T-helper 1 cell treated with Interleukin-12 subunit alpha and Interleukin-12 subunit beta and Interleukin-4 antibody, amounts not matched to agents 30 μg/mL and 1 μg/mL, for 36 hours (primary cell): Measurements from ENCODE around the gene C20orf96.

Experiments
- H3K27ac Mint-ChIP-seq: one replicate; pipeline ENCODE4 v1.8.0; 2021; ENCODE audit warnings: mild to moderate bottlenecking, mixed read lengths
- H3K27me3 Mint-ChIP-seq: one replicate; pipeline ENCODE4 v1.8.0; 2021; ENCODE audit warnings: low read depth, mixed read lengths
- H3K36me3 Mint-ChIP-seq: one replicate; pipeline ENCODE4 v1.8.0; 2021; ENCODE audit warnings: low read depth, mixed read lengths
- H3K4me1 Mint-ChIP-seq: one replicate; pipeline ENCODE4 v1.8.0; 2021; ENCODE audit warnings: low read depth, mixed read lengths
- H3K4me3 Mint-ChIP-seq: one replicate; pipeline ENCODE4 v1.8.0; 2021; ENCODE audit warnings: mild to moderate bottlenecking, moderate library complexity, mixed read lengths
- H3K9me3 Mint-ChIP-seq: one replicate; pipeline ENCODE4 v1.8.0; 2021; ENCODE audit warnings: mixed read lengths

The C20orf96 gene

DNA sequence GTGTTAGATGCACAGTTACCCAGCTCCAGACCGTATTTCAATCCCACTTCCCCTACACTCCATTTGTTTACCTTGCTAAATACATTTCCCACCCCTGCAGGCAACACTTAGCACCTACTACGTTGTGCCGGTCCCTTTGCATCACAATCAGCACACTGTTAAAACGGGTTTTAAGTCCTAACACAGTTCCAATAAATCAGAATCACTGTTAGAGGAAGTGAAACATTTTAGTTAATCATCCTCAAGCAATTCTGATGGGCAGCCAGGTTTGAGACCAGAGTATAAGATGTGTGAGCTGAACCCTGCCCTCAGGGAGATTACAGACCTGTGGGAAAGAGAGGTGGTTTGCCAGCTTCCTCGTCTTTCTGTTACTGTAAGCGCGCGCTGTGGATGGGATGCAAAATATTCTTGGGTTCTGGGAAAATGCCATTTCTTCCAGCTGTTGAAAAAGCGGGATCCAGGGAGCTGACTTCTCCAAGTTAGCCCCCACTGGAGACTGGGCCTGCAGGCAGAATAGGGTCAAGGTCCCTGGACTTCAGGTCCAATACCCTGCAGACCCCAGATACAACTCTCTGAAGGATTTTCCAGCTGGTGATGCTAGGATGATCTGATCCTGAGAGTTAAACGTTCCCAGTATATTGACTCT, 9.9 kb upstream of the C20orf96 start:
- Mint-ChIP-seq H3K27me3 (no peaks in the 10 kb centered on the region), H3K4me1 (peaks cover 40% of the 10 kb centered on the region), H3K27ac (no peak overlapping the region), H3K4me3 (peak overlapping the region; percentile 72), H3K36me3 (peaks cover 28% of the 10 kb centered on the region), H3K9me3 (no peaks in the 10 kb centered on the region)

DNA sequence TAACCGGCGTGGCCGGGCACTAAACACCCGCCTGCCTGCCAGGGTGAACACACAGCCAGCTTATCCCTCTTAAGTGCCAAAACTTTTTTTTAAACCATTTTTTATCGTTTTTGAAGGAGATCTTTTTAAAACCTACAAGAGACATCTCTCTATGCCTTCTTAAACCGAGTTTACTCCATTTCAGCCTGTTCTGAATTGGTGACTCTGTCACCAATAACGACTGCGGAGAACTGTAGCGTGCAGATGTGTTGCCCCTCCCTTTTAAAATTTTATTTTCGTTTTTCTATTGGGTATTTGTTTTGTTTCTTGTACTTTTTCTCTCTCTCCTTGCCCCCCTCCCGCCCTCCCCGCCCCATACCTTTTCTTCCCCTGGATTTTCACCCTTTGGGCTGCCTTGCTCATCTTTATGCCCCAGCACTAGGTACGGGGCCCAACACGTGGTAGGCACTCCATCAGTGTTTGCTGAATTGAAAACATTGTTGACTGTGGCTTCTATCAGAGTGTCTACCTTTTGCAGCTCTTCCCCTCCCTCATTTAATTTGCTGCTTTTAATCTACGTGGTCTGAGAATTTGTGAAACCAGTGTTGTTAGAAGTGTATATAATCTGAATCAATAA, 8.3 kb upstream of the C20orf96 start:
- no peaks in the 10 kb centered on the region for H3K27me3 Mint-ChIP-seq
- H3K4me1 Mint-ChIP-seq, result peaks cover 40% of the 10 kb centered on the region
- H3K27ac Mint-ChIP-seq, result peak overlapping the region; percentile 99
- no peaks in the 10 kb centered on the region for H3K9me3 Mint-ChIP-seq
- H3K36me3 Mint-ChIP-seq, result peaks cover 28% of the 10 kb centered on the region
- H3K4me3 Mint-ChIP-seq, result peak overlapping the region; percentile 100

DNA sequence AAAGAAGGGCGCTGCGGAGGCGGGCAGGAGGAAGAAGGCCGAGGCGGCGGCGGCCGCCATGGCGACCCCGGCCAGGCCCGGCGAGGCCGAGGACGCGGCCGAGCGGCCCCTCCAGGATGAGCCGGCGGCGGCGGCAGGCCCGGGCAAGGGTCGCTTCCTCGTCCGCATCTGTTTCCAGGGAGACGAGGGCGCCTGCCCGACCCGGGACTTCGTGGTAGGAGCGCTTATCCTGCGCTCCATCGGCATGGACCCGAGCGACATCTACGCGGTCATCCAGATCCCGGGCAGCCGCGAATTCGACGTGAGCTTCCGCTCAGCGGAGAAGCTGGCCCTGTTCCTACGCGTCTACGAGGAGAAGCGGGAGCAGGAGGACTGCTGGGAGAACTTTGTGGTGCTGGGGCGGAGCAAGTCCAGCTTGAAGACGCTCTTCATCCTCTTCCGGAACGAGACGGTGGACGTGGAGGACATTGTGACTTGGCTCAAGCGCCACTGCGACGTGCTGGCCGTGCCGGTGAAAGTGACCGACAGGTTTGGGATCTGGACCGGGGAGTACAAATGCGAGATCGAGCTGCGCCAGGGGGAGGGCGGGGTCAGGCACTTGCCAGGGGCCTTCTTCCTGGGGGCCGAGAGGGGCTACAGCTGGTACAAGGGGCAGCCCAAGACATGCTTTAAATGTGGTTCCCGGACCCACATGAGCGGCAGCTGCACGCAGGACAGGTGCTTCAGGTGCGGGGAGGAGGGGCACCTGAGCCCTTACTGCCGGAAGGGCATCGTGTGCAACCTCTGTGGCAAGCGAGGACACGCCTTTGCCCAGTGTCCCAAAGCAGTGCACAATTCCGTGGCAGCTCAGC, 7.6 kb upstream of the C20orf96 start:
- H3K4me1 Mint-ChIP-seq, result peaks cover 39% of the 10 kb centered on the region

DNA sequence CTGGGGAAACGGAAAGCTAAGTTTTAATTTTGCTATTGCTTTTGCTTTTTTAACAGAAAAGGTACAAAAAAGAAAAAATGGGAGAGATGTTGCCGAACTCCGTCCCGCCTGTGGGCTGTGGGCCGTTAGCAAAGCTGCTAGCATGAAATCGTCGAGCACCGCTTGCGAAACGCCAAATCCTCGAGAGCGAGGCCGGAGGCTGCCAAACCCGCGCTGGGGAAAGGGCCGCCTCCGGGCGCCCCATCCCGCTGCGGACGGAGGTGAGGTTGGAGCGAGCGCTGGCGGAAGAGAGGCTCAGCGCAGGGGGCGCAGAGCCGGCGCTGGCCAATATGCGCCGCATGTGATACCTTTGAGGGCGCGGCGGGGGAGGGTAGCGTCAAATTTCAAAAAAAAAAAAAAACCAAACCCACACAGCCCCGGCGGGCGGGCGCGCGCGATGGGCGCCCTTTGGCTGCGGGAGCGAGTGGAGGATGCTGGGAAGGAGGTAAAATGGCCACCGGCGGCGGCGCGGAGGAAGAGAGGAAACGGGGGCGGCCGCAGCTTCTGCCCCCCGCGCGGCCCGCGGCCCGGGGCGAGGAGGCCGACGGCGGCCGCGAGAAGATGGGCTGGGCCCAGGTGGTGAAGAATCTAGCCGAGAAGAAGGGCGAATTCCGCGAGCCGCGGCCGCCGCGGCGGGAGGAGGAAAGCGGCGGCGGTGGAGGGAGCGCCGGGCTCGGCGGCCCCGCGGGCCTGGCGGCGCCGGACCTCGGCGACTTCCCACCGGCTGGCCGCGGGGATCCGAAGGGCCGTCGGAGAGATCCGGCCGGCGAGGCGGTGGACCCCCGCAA, 6.8 kb upstream of the C20orf96 start, which contains the start of gene ZCCHC3:
Gene ZCCHC3 (plus strand): TSS at position 473 of the 827 bp plus-strand sequence. CDS start 17 bp downstream, at position 490.
- H3K27me3 Mint-ChIP-seq, result no peaks in the 10 kb centered on the region
- H3K4me3 Mint-ChIP-seq, result peak within 1 kb of the TSS; percentile 100
- H3K9me3 Mint-ChIP-seq, result no peaks in the 10 kb centered on the region
- H3K36me3 Mint-ChIP-seq, result peaks cover 26% of the 10 kb centered on the region
- H3K27ac Mint-ChIP-seq, result peak within 1 kb of the TSS; percentile 99
- peaks cover 36% of the 10 kb centered on the region for H3K4me1 Mint-ChIP-seq

More for the DNA sequence above, 7.6 kb upstream of the C20orf96 start:
- Mint-ChIP-seq H3K9me3 (no peaks in the 10 kb centered on the region), H3K27ac (peak overlapping the region; percentile 99), H3K4me3 (peak overlapping the region; percentile 100), H3K36me3 (peaks cover 27% of the 10 kb centered on the region), H3K27me3 (no peaks in the 10 kb centered on the region)

DNA sequence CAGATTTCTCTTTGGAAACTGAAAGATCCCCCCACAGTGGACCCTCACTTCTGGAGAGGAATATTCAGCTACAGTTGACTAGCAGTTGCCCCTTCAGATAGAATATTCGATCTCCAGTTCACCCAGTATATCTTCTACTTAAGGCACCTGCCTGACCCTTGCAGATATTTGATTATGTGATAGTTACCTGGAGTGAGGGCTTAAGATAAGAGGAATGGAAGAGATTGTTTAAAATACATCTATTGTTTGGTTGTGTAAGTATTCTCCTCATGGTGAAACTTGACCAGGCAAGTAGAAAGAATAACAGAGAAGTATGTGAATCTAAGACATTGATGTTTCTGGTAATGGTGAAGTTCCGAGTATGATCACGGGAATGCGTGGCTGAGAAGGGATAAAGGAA, 5.3 kb upstream of the C20orf96 start:
- Mint-ChIP-seq H3K4me3 (peak overlapping the region; percentile 61), H3K4me1 (peaks cover 26% of the 10 kb centered on the region), H3K27me3 (no peaks in the 10 kb centered on the region), H3K9me3 (no peaks in the 10 kb centered on the region), H3K36me3 (peaks cover 21% of the 10 kb centered on the region), H3K27ac (peak overlapping the region; percentile 49)

DNA sequence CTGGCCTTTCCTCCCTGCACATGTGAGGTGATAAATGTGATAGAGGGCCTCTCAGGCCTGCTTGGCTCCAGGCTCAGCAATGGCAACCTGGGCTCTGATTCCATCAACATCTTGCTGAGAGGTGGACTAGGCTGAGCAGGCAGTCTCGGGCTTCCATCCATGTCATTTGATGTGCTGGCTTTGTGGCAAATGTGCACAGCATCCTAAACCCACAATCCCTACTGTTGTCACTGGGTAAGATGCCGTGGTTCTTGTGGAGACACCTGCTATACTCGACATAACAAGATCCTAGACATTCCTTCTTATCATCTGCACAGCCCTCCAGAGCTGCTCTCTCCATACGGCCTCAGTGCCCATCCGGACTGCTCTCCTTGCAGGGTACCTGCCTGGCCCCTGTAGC, 4.1 kb upstream of the C20orf96 start:
- Mint-ChIP-seq H3K4me3 (no peak overlapping the region), H3K27ac (no peak overlapping the region)

DNA sequence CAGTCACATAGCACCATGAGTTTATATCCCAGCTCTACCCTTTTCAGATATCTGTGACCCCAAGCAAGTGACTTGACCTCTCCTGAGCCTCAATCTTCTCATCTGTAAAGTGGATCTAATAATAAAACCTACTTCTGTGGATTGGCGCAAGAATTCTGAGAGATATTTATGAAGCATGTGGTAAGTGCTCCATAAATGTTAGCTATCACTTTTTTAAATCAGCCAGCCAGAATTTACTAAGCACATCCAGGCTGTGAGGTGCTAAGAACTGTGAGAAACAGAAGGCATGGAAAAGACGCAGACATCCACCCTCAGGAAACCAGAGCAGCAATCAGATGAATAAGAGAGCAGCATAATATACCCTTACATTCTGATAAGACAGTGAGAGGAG, 862 bp downstream of the C20orf96 start:
- Mint-ChIP-seq H3K36me3 (peaks cover 2% of the 10 kb centered on the region), H3K27ac (peak overlapping the region; percentile 72), H3K4me3 (no peak overlapping the region)

More for the DNA sequence above, 4.1 kb upstream of the C20orf96 start:
- Mint-ChIP-seq H3K36me3 (peaks cover 17% of the 10 kb centered on the region), H3K4me1 (peaks cover 24% of the 10 kb centered on the region), H3K27me3 (no peaks in the 10 kb centered on the region), H3K9me3 (no peaks in the 10 kb centered on the region)

DNA sequence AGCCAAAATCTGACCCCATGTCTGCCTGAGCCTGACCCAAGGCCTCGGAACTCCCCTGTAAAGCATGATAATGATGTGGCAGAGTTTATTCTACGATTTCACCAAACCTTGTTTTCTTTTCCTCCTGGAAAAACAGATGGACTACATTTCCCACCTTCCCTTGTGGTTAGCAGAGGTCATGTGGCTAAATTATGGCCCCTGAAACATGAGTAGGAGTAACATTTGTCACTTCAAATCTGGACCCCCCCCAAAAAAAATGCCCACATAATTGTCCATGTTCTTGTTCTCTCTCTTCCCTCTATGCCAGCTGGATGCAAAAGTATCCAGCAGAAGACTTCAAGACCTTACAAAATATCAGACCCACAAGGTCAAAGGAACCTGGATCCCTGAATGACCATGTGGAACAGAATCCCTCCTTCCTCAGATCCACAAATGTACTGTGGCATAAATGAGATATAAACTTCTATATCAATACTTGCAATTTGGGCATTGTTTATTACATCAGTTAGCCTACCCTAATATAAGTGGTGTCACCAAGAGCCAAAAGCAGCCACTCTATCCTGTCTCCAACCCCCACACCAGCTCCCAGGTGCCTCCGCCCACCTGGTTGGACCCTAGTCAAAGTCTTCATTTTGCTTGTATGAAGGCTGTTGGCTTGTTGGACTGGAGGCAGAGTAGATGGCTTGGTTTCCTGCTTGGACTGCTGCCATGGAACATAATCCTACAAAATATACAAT, 1.4 kb downstream of the C20orf96 start:
- Mint-ChIP-seq H3K36me3 (peaks cover 2% of the 10 kb centered on the region), H3K9me3 (no peaks in the 10 kb centered on the region), H3K27me3 (no peaks in the 10 kb centered on the region), H3K4me1 (peaks cover 19% of the 10 kb centered on the region), H3K27ac (no peak overlapping the region), H3K4me3 (no peak overlapping the region)

More for the DNA sequence above, 862 bp downstream of the C20orf96 start:
- Mint-ChIP-seq H3K9me3 (no peaks in the 10 kb centered on the region), H3K27me3 (no peaks in the 10 kb centered on the region), H3K4me1 (peaks cover 19% of the 10 kb centered on the region)

DNA sequence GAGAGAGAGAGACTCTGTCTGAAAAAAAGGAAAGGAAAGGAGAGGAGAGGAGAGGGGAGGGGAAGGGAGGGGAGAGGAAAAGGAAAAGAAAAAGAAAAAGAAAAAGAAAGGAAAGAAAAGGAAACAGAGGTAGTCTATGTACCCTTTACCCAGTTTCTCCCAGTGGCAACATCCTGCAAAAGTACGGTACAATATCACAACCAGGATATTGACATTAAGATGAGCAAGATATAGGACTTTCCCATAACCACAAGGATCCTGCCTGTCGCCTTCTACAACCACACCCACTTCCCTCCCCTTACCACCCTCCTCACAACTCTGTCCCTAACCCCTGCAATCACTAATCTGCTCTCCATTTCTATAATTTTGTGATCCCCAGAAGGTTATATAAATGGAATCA, 4.0 kb downstream of the C20orf96 start:
- Mint-ChIP-seq H3K4me1 (peaks cover 19% of the 10 kb centered on the region), H3K4me3 (no peak overlapping the region), H3K36me3 (peaks cover 2% of the 10 kb centered on the region), H3K9me3 (no peaks in the 10 kb centered on the region), H3K27me3 (no peaks in the 10 kb centered on the region), H3K27ac (no peak overlapping the region)

DNA sequence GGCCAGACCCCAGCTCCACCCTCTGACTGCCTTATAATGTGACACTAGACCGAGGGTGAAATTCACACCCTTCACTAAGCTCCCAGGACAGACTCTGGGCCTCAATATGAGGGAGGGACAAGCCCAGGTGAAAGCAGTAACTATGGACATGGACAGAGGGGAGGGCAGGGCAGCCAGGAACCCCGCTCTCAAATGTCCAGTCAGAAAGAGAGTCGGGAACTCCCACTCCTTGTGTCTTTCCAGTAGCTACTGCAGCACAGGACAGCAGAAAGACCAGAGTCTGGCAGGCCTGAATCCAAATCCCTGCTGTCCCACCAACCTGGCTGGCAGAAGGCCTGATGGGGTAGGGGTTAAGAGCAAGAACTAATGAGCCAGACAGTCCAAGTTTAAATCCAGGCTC, 6.4 kb downstream of the C20orf96 start:
- H3K4me1 Mint-ChIP-seq, result peaks cover 12% of the 10 kb centered on the region
- no peak overlapping the region for H3K27ac Mint-ChIP-seq
- H3K4me3 Mint-ChIP-seq, result no peak overlapping the region
- peaks cover 3% of the 10 kb centered on the region for H3K36me3 Mint-ChIP-seq
- no peaks in the 10 kb centered on the region for H3K9me3 Mint-ChIP-seq
- no peaks in the 10 kb centered on the region for H3K27me3 Mint-ChIP-seq

DNA sequence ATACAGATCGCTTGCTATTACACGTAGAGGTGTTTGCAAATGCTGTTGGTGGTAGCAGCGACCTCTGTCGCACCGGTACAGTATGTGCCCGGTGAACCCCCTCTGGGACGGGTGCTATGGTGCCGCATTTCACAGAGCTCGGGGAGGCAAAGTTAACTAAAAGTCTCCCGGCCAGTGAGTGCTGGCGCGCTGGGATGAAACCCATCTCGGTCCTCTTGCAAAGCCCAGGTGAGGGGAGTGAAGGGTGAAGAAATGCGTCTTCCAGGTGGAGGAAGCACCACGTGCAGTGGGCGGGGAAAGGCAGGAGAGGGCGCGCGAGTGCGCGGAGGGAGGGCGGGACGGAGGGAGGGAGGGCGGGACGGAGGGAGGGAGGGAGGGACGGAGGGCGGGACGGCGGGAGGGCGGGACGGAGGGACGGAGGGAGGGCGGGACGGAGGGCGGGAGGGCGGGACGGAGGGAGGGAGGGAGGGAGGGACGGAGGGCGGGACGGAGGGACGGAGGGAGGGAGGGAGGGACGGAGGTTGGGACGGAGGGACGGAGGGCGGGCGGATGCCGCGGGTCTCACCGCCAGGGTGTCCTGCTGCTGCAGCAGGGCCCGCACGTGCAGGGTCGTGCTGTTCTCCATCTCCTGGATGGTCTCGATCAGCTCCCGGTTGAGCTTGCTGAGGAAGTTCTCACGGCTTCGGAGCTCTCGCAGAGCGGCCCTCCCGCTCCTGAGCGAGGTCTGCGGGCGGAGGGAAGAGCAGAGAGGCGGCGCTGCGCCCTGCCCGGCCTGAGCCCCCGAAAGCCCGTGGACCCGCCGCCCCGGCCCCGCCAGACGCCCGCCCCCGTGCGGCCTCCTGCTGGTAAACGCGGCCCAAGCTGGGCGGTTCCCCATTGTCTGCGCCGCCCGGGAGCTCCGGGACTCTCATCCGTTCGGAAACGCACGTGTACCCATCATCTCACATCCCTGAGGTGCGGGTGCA, 11.7 kb downstream of the C20orf96 start:
- no peaks in the 10 kb centered on the region for H3K27me3 Mint-ChIP-seq
- H3K36me3 Mint-ChIP-seq, result peaks cover 10% of the 10 kb centered on the region
- no peaks in the 10 kb centered on the region for H3K9me3 Mint-ChIP-seq
- H3K27ac Mint-ChIP-seq, result no peak overlapping the region
- no peak overlapping the region for H3K4me3 Mint-ChIP-seq
- H3K4me1 Mint-ChIP-seq, result no peaks in the 10 kb centered on the region

DNA sequence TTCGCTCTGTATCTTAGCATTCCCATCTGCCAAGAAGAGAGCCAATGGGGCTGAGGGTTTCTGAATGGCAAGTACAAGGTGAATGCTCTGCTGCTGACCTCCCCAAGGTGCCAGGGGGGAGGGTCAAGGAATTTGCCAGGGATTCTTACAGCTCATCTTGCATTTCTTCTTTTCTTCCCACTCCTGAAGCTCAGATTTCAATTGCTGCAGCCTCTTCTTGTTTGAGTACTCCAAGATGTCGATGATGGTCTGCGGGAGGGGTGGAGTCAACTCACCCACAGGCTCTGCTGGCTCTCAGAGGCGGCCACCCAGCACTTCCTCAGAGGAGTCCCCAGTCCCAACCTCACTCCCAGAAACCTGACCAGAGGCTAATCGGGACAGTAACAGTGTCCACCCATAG, 12.4 kb downstream of the C20orf96 start:
- H3K9me3 Mint-ChIP-seq, result no peaks in the 10 kb centered on the region
- no peak overlapping the region for H3K4me3 Mint-ChIP-seq
- no peaks in the 10 kb centered on the region for H3K4me1 Mint-ChIP-seq
- peaks cover 10% of the 10 kb centered on the region for H3K36me3 Mint-ChIP-seq
- no peak overlapping the region for H3K27ac Mint-ChIP-seq
- H3K27me3 Mint-ChIP-seq, result no peaks in the 10 kb centered on the region

DNA sequence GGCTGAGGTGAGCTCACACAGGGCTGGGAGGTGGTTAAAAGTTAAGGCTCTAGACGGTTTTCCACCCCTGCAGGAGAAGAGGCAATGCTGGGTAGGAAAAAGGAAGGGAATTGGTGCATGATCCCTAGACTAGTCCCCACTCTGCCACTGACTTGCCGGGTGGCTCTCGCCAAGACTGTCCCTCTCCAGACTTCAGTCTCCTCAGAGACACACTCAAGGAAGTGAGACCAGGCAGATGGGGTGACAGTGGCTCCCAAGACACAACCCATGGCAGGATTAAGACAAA, 13.1 kb downstream of the C20orf96 start:
- H3K36me3 Mint-ChIP-seq, result peaks cover 10% of the 10 kb centered on the region
- no peaks in the 10 kb centered on the region for H3K27me3 Mint-ChIP-seq
- H3K4me1 Mint-ChIP-seq, result no peaks in the 10 kb centered on the region
- no peaks in the 10 kb centered on the region for H3K9me3 Mint-ChIP-seq
- H3K27ac Mint-ChIP-seq, result no peak overlapping the region
- no peak overlapping the region for H3K4me3 Mint-ChIP-seq
